Lung (tissue), 12 donors: ENCODE results near the gene SOX13. TPM values are rescaled to one million over a fixed set of nuclear protein-coding genes. Genes with fewer than 3 reads are reported as not detected.

Source experiments
- ATAC-seq: fragments of 200-7000 bp; cut with Tn5 transposase; one replicate; pipeline ENCODE4 v1.9.1; 2020; ENCODE audit warnings: moderate number of reproducible peaks; ENCODE audit not compliant: insufficient read depth, low FRiP score
- DNase-seq, 3 donors: peaks; one replicate each; pipeline ENCODE4 v3.0.0-alpha.2; 2013 to 2017
- H3K27ac ChIP-seq, 2 donors: one replicate each; pipeline ENCODE4 v1.5.1; 2013; ENCODE audit warnings: mild to moderate bottlenecking in 2 of 2, moderate library complexity in 2 of 2, control low read depth in 1 of 2, inconsistent platforms in 1 of 2, low read depth in 1 of 2, low read length in 1 of 2
- H3K27me3 ChIP-seq, 3 donors: one replicate each; pipeline ENCODE4 v1.5.1; 2013; ENCODE audit warnings: low read length in 2 of 3; ENCODE audit not compliant: control insufficient read depth in 3 of 3, insufficient read depth in 3 of 3
- H3K36me3 ChIP-seq, 4 donors: one replicate each; pipeline ENCODE4 v1.5.1; 2013; ENCODE audit warnings: low read length in 4 of 4, mild to moderate bottlenecking in 1 of 4, moderate library complexity in 1 of 4; ENCODE audit not compliant: control insufficient read depth in 4 of 4, insufficient read depth in 4 of 4
- H3K4me1 ChIP-seq, 5 donors: one replicate each; pipeline ENCODE4 v1.5.1; 2013; ENCODE audit warnings: low read length in 5 of 5, mild to moderate bottlenecking in 2 of 5, moderate library complexity in 1 of 5; ENCODE audit not compliant: control insufficient read depth in 5 of 5, insufficient read depth in 5 of 5
- H3K4me3 ChIP-seq: one replicate; pipeline ENCODE4 v1.5.1; 2013; ENCODE audit warnings: mild to moderate bottlenecking, control low read depth, moderate library complexity
- H3K9ac ChIP-seq, 2 donors: one replicate each; pipeline ENCODE4 v1.5.1; 2013; ENCODE audit warnings: low read length in 2 of 2, control low read depth in 1 of 2; ENCODE audit not compliant: insufficient read depth in 1 of 2
- H3K9me3 ChIP-seq, 4 donors: one replicate each; pipeline ENCODE4 v1.5.1; 2013; ENCODE audit warnings: low read length in 3 of 4, mild to moderate bottlenecking in 1 of 4, moderate library complexity in 1 of 4; ENCODE audit not compliant: control insufficient read depth in 4 of 4, insufficient read depth in 3 of 4
- CTCF ChIP-seq: IDR thresholded peaks from 2 replicates; pipeline ENCODE4 v1.5.1; 2012; ENCODE audit warnings: mild to moderate bottlenecking; ENCODE audit errors: control extremely low read depth, extremely low read depth
- WGBS, 2 donors: extraction: QIAGEN DNeasy Blood & Tissue Kit; methylation state at CpG; one replicate each; pipeline ENCODE4 v1.1.7; 2013; 5-methylcytosine and 5-hydroxymethylcytosine counted together
- polyA plus RNA-seq, 2 donors: library from polyadenylated mRNA; stranded (reverse); fragments of 200-250 nt; gene quantifications; one replicate each; pipeline ENCODE4 v1.2.1, GENCODE V29; 2013
- total RNA-seq, 2 donors: library from RNA; depleted of rRNA in 1 of 2; stranded (reverse); fragments of >200 nt in 1 of 2; gene quantifications; one replicate each; pipeline ENCODE4 v1.2.1, GENCODE V29; 2014 to 2021
- donor health status: control.
- donor health status: control.
- donor health status: Bipolar disorder and iron deficiency.
- donor health status: healthy.
- donor health status: DM: yes; HTN: yes; CAD: no.

SOX13 gene
- total and polyA plus RNA-seq, 4 donors, result 14.7 to 52.6 (median 30.3) TPM

DNA sequence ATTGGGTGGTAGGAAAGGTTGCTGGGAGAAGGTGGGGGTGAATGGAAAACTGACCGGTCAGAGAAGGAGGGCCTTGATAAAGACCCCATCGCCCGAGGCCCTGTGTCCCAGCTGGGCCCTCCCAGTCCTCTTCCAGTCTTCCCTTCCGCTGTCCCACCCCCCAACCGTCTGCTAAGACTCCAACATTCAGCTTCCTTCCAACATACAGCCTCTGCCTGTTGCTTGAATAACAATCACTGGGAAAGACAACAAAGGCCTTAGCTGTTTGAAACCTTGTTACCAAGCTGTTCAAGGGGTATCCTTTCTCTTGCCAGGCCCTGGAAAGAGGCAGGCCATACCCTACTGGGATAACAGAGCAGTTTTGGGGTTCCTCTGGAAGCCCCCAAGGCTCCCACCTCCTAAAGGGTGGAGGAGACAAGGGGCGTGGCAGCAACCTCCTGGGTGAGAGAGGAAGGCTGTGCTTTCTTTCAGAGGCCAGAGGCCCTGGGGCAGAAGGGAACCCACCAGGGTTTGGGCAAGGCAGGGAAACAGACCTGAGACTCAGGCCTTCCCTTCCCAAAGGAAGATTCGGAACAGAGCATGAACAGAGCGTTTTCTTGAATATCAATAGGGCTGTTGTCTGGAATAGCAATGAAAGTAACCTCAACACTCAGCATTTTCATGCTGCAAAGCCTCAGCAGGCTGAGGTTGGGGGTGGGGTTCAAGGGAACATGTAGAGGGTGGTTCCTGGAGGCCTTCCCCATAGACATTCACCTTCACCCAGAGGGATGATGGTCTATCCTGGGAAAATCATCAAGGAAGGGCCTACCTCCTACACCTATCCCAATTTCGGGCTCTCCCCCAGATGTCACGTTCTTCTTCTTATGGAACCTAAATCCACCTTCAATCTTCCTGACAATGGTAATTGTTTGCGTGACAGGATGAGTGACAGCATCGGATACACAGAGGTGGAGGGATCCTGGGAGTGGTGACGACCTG, 74.8 kb downstream of the SOX13 start:
- no peak for DNase-seq
- Histone ChIP-seq H3K4me3 (no peak overlapping the region), H3K9ac (no peak overlapping the region), H3K4me1 (peaks cover 0 to 8% (median 3%) of the 10 kb centered on the region in 5 donors), H3K9me3 (no peaks in the 10 kb centered on the region), H3K27me3 (no peaks in the 10 kb centered on the region), H3K36me3 (no peaks in the 10 kb centered on the region), H3K27ac (no peak overlapping the region)
- no peak for ATAC-seq
- WGBS, 2 donors, result 87 to 91% methylated on average over 13 of the region's 13 CpGs
- TF ChIP-seq CTCF, result no peak

- H3K4me3 ChIP-seq, result no peak overlapping the region
- H3K9ac ChIP-seq, result no peak overlapping the region
- no peaks in the 10 kb centered on the region for H3K27me3 ChIP-seq
- peaks cover 0 to 8% (median 3%) of the 10 kb centered on the region in 5 donors for H3K4me1 ChIP-seq
- H3K36me3 ChIP-seq, result no peaks in the 10 kb centered on the region
- H3K9me3 ChIP-seq, result no peaks in the 10 kb centered on the region
- H3K27ac ChIP-seq, result no peak overlapping the region
- no peak for TF ChIP-seq CTCF
- ATAC-seq (no peak), DNase-seq (no peak)
- WGBS, 2 donors, result 51 to 54% methylated on average over 2 of the region's 2 CpGs
These were observed 76.2 kb downstream of the SOX13 start for GRCh38 chr1:204149107-204149506.

- ATAC-seq, result no peak
- Histone ChIP-seq H3K27me3 (no peaks in the 10 kb centered on the region), H3K4me3 (no peak overlapping the region), H3K9me3 (no peaks in the 10 kb centered on the region), H3K27ac (no peak overlapping the region), H3K9ac (no peak overlapping the region), H3K36me3 (no peaks in the 10 kb centered on the region), H3K4me1 (peaks cover 0 to 8% (median 3%) of the 10 kb centered on the region in 5 donors)
- no peak for DNase-seq
- 88 to 90% methylated on average over 16 of the region's 16 CpGs for WGBS, 2 donors
- no peak for TF ChIP-seq CTCF
These were observed 77.0 kb downstream of the SOX13 start for GRCh38 chr1:204149635-204150565.
